Measurements from ENCODE around the gene ELOVL2. TPM values are rescaled to one million over a fixed set of nuclear protein-coding genes. Genes with fewer than 3 reads are reported as not detected.

ELOVL2 gene
- total and polyA plus RNA-seq, 2 experiments from 2014 or later: 13.6 to 20.8 TPM

GRCh38 chr6:11016452-11016851 lies 27.7 kb downstream of the ELOVL2 start:
- H3K79me2 ChIP-seq: peaks cover 11% of the 10 kb centered on the region
- 72% methylated on average over 1 of the region's 1 CpG for WGBS (ENCODE audit: low lambda C conversion rate, missing lambda C conversion rate)
- H3K4me2 ChIP-seq: no peak overlapping the region
- H2AFZ ChIP-seq: no peak overlapping the region
- H3K27me3 ChIP-seq: no peaks in the 10 kb centered on the region
- H3K27ac ChIP-seq: no peak overlapping the region
- H4K20me1 ChIP-seq (ENCODE audit: insufficient read depth, poor library complexity, severe bottlenecking): no peaks in the 10 kb centered on the region
- no peaks in the 10 kb centered on the region for H3K9me3 ChIP-seq (ENCODE audit: low read depth)
- peaks cover 19% of the 10 kb centered on the region for H3K4me1 ChIP-seq (ENCODE audit: insufficient read depth)
- DNase-seq (ENCODE audit: low spot score): no peak
- TF ChIP-seq EZH2 (IDR thresholded peaks at IDR 0.05; ENCODE audit: borderline replicate concordance): no peak
- no peak for TF ChIP-seq CTCF (IDR thresholded peaks at IDR 0.05; ENCODE audit: poor library complexity)
- no peak for TF ChIP-seq EZH2phosphoT487 (IDR thresholded peaks at IDR 0.05; ENCODE audit: low read depth, severe bottlenecking, unreplicated experiment)
- no peaks in the 10 kb centered on the region for H3K9me2 ChIP-seq (replicated peaks; ENCODE audit: insufficient read depth)
- H3K4me3 ChIP-seq: no peak overlapping the region
- H3K36me3 ChIP-seq (replicated peaks; ENCODE audit: insufficient read depth, low read depth): no peaks in the 10 kb centered on the region

GRCh38 chr6:11015102-11015501 lies 29.0 kb downstream of the ELOVL2 start:
- H3K4me3 ChIP-seq: no peak overlapping the region
- no peaks in the 10 kb centered on the region for H3K36me3 ChIP-seq (replicated peaks; ENCODE audit: insufficient read depth, low read depth)
- peaks cover 11% of the 10 kb centered on the region for H3K79me2 ChIP-seq
- H4K20me1 ChIP-seq (ENCODE audit: insufficient read depth, poor library complexity, severe bottlenecking): no peaks in the 10 kb centered on the region
- no peaks in the 10 kb centered on the region for H3K9me3 ChIP-seq (ENCODE audit: low read depth)
- H2AFZ ChIP-seq: no peak overlapping the region
- H3K27ac ChIP-seq: no peak overlapping the region
- peaks cover 25% of the 10 kb centered on the region for H3K4me1 ChIP-seq (ENCODE audit: insufficient read depth)
- no peaks in the 10 kb centered on the region for H3K9me2 ChIP-seq (replicated peaks; ENCODE audit: insufficient read depth)
- no peak overlapping the region for H3K4me2 ChIP-seq
- H3K27me3 ChIP-seq: no peaks in the 10 kb centered on the region
- no peak for DNase-seq (ENCODE audit: low spot score)
- no peak for TF ChIP-seq EZH2phosphoT487 (IDR thresholded peaks at IDR 0.05; ENCODE audit: low read depth, severe bottlenecking, unreplicated experiment)
- no peak for TF ChIP-seq EZH2 (IDR thresholded peaks at IDR 0.05; ENCODE audit: borderline replicate concordance)
- no peak for TF ChIP-seq CTCF (IDR thresholded peaks at IDR 0.05; ENCODE audit: poor library complexity)

- H3K9me2 ChIP-seq (replicated peaks; ENCODE audit: insufficient read depth): no peaks in the 10 kb centered on the region
- H3K27ac ChIP-seq: peak overlapping the region; percentile 69
- H3K27me3 ChIP-seq: no peaks in the 10 kb centered on the region
- no peak for DNase-seq (ENCODE audit: low spot score)
- H3K4me3 ChIP-seq: no peak overlapping the region
- H3K9me3 ChIP-seq (ENCODE audit: low read depth): no peaks in the 10 kb centered on the region
- H2AFZ ChIP-seq: no peak overlapping the region
- H3K36me3 ChIP-seq (replicated peaks; ENCODE audit: insufficient read depth, low read depth): no peaks in the 10 kb centered on the region
- H4K20me1 ChIP-seq (ENCODE audit: insufficient read depth, poor library complexity, severe bottlenecking): no peaks in the 10 kb centered on the region
- H3K4me1 ChIP-seq (ENCODE audit: insufficient read depth): peaks cover 36% of the 10 kb centered on the region
- TF ChIP-seq EZH2 (IDR thresholded peaks at IDR 0.05; ENCODE audit: borderline replicate concordance) (no peak), CTCF (IDR thresholded peaks at IDR 0.05; ENCODE audit: poor library complexity) (no peak), EZH2phosphoT487 (IDR thresholded peaks at IDR 0.05; ENCODE audit: low read depth, severe bottlenecking, unreplicated experiment) (no peak)
- no peak overlapping the region for H3K4me2 ChIP-seq
- H3K79me2 ChIP-seq: peaks cover 11% of the 10 kb centered on the region
- 76% methylated on average over 3 of the region's 3 CpGs for WGBS (ENCODE audit: low lambda C conversion rate, missing lambda C conversion rate)
Measured at GRCh38 chr6:11013721-11014070, 30.4 kb downstream of the ELOVL2 start.

Data from hepatocyte (in vitro differentiated cells).